ENCODE measurements around the gene GATD1.
A peak's percentile ranks its signal among the peaks of the same experiment; 100 is the strongest.

GATD1 gene

GRCh38 chr11:794766-795633, 17.7 kb upstream of the GATD1 start:
- no peak for DNase-seq

- DNase-seq: no peak
Measured at GRCh38 chr11:794013-794765, 16.9 kb upstream of the GATD1 start.

- no peak for DNase-seq
Measured at GRCh38 chr11:793556-793955, 16.3 kb upstream of the GATD1 start.

GRCh38 chr11:792873-793272, 15.6 kb upstream of the GATD1 start:
- DNase-seq: no peak

GRCh38 chr11:792535-792821, 15.2 kb upstream of the GATD1 start:
- DNase-seq: no peak

GRCh38 chr11:791658-792534, 14.6 kb upstream of the GATD1 start:
- DNase-seq: no peak

GRCh38 chr11:790721-791564, 13.7 kb upstream of the GATD1 start:
- DNase-seq: no peak

- DNase-seq: no peak
Measured at GRCh38 chr11:789943-790342, 12.7 kb upstream of the GATD1 start, which contains the start of gene CEND1. CEND1 (minus strand) TSS chr11:790090; CDS start chr11:788576, 1,514 bp downstream.

GRCh38 chr11:788953-789940, 12.0 kb upstream of the GATD1 start:
- no peak for DNase-seq

GRCh38 chr11:788009-788640, 10.8 kb upstream of the GATD1 start:
- no peak for DNase-seq

GRCh38 chr11:787084-787675, 9.9 kb upstream of the GATD1 start:
- no peak for DNase-seq

- no peak for DNase-seq
Measured at GRCh38 chr11:786235-787083, 9.2 kb upstream of the GATD1 start.

GRCh38 chr11:783581-784015, 6.3 kb upstream of the GATD1 start:
- DNase-seq: peak; percentile 90

GRCh38 chr11:782264-783174, 5.2 kb upstream of the GATD1 start:
- no peak for DNase-seq

GRCh38 chr11:779955-780532, 2.8 kb upstream of the GATD1 start:
- DNase-seq: no peak

- DNase-seq: no peak
Measured at GRCh38 chr11:778976-779954, 2.0 kb upstream of the GATD1 start.
